GM12878 (cell line): Measurements from ENCODE around the gene PTBP3. TPM values are rescaled to one million over a fixed set of nuclear protein-coding genes. Genes with fewer than 3 reads are reported as not detected.

Experiments used
- CHD2 ChIP-seq: IDR thresholded peaks from 2 replicates; pipeline ENCODE4 v1.6.1; 2011; ENCODE audit warnings: low read depth, low read length, improper control_type of control experiment, borderline replicate concordance
- E2F4 ChIP-seq: IDR thresholded peaks from 2 replicates; pipeline ENCODE4 v1.6.1; 2012; ENCODE audit warnings: low read depth, low read length, improper control_type of control experiment
- E2F8 ChIP-seq: fragments of 450-650 bp; IDR thresholded peaks from 2 replicates; pipeline ENCODE4 v1.6.1; 2018; ENCODE audit warnings: mild to moderate bottlenecking, low read depth, moderate library complexity; ENCODE audit not compliant: partially characterized antibody
- GATAD2B ChIP-seq: fragments of 450-650 bp; conservative IDR thresholded peaks from 2 replicates; pipeline ENCODE4 v1.6.1; 2017; ENCODE audit warnings: low read depth, mild to moderate bottlenecking, moderate library complexity
- HDAC2 ChIP-seq: fragments of 200-600 bp; sonication (generic); IDR thresholded peaks from 2 replicates; pipeline ENCODE4 v1.6.1; 2017
- HDAC6 ChIP-seq: fragments of 200-600 bp; sonication (generic); IDR thresholded peaks from one replicate; pipeline ENCODE4 v1.8.0; 2017; ENCODE audit warnings: antibody characterized with exemption; ENCODE audit not compliant: unreplicated experiment
- HDGF ChIP-seq: fragments of 450-650 bp; IDR thresholded peaks from 2 replicates; pipeline ENCODE4 v1.6.1; 2016; ENCODE audit warnings: antibody characterized with exemption
- IRF5 ChIP-seq: fragments of 450-650 bp; IDR thresholded peaks from 2 replicates; pipeline ENCODE4 v1.6.1; 2017; ENCODE audit warnings: borderline replicate concordance
- JUNB ChIP-seq: IDR thresholded peaks from 2 replicates; pipeline ENCODE4 v1.6.1; 2016; ENCODE audit warnings: antibody characterized with exemption, mild to moderate bottlenecking
- NFXL1 ChIP-seq: fragments of 450-650 bp; IDR thresholded peaks from 2 replicates; pipeline ENCODE4 v1.6.1; 2017; ENCODE audit warnings: antibody characterized with exemption, mild to moderate bottlenecking, borderline replicate concordance
- NFYA ChIP-seq: IDR thresholded peaks from 2 replicates; pipeline ENCODE4 v1.6.1; 2011; ENCODE audit warnings: low read depth, mild to moderate bottlenecking, low read length, improper control_type of control experiment, borderline replicate concordance
- NKRF ChIP-seq: fragments of 450-650 bp; conservative IDR thresholded peaks from 2 replicates; pipeline ENCODE4 v1.6.1; 2017; ENCODE audit warnings: mild to moderate bottlenecking, moderate library complexity
- POU2F2 ChIP-seq: IDR thresholded peaks from 3 replicates; pipeline ENCODE4 v1.6.1; 2011; ENCODE audit warnings: low read depth, mild to moderate bottlenecking, low read length, borderline replicate concordance
- RAD21 ChIP-seq: IDR thresholded peaks from 2 replicates; pipeline ENCODE4 v1.6.1; 2011; ENCODE audit warnings: mild to moderate bottlenecking, low read depth, low read length, moderate library complexity; ENCODE audit not compliant: insufficient read depth
- RAD51 ChIP-seq: fragments of 450-650 bp; IDR thresholded peaks from 2 replicates; pipeline ENCODE4 v1.6.1; 2016; ENCODE audit warnings: moderate library complexity, mild to moderate bottlenecking, inconsistent platforms
- RB1 ChIP-seq: fragments of 450-650 bp; formaldehyde crosslinking; IDR thresholded peaks from 2 replicates; pipeline ENCODE4 v1.6.1; 2017; ENCODE audit warnings: mild to moderate bottlenecking, borderline replicate concordance
- REST ChIP-seq: IDR thresholded peaks from 2 replicates; pipeline ENCODE4 v1.6.1; 2012; ENCODE audit warnings: mild to moderate bottlenecking, low read depth, low read length
- SMAD1 ChIP-seq: fragments of 450-650 bp; IDR thresholded peaks from 2 replicates; pipeline ENCODE4 v1.6.1; 2018; ENCODE audit warnings: mild to moderate bottlenecking, low read depth; ENCODE audit not compliant: partially characterized antibody
- SREBF2 ChIP-seq: IDR thresholded peaks from 2 replicates; pipeline ENCODE4 v1.6.1; 2012; ENCODE audit warnings: mild to moderate bottlenecking, low read length
- SRF ChIP-seq, 2 experiments: IDR thresholded peaks; 2 replicates each; pipeline ENCODE4 v1.6.1; 2011; ENCODE audit warnings: low read depth in 2 of 2, low read length in 2 of 2, mild to moderate bottlenecking in 1 of 2, moderate library complexity in 1 of 2
- YBX1 ChIP-seq: fragments of 450-650 bp; IDR thresholded peaks from 2 replicates; pipeline ENCODE4 v1.6.1; 2016; ENCODE audit warnings: antibody characterized with exemption
- ZNF217 ChIP-seq: fragments of 450-650 bp; IDR thresholded peaks from 2 replicates; pipeline ENCODE4 v1.6.1; 2017; ENCODE audit warnings: antibody characterized with exemption, mild to moderate bottlenecking
- polyA plus RNA-seq, 11 experiments: library from polyadenylated mRNA; depleted of rRNA in 4 of 11; unstranded in 6 of 11; stranded (reverse) in 5 of 11; fragments of >200 nt; fragmentation: Nextera tagmentation in 4 of 11; fragmentation: Illumina TruSeq in 1 of 11; extraction: Ambion mirVana in 4 of 11; extraction: Trizol in 1 of 11; gene quantifications; 1 replicate in 1 of 11; 2 replicates in 10 of 11; pipeline versions ENCODE4 v1.2.1 to v1.2.3, GENCODE V29; 2011 to 2016; ENCODE audit warnings: inconsistent platforms in 2 of 11, missing spikeins in 2 of 11, low read depth in 1 of 11
- total RNA-seq, 4 experiments: library from RNA; depleted of rRNA in 3 of 4; stranded (reverse); fragments of >200 nt in 3 of 4; fragmentation: Illumina TruSeq in 1 of 4; extraction: Trizol in 1 of 4; gene quantifications; 2 replicates each; pipeline versions ENCODE4 v1.2.1 to v1.2.3, GENCODE V29; 2013 to 2021

The PTBP3 gene
- total and polyA plus RNA-seq, 10 of the 15 experiments (the other 5 are each of a cell fraction or from before 2014, with no cell fraction given): 12.5 to 104 (median 52.7) TPM

GRCh38 chr9:112218908-112219307 is 114.5 kb downstream of the PTBP3 start (continued):
- TF ChIP-seq ZNF217: no peak
- no peak for TF ChIP-seq NFXL1
- no peak for TF ChIP-seq YBX1
- no peak for TF ChIP-seq HDAC6
- 0 out of 2 replicates have a peak, but pooled peaks have one; percentile 29 for TF ChIP-seq RAD21
- TF ChIP-seq SRF (IDR thresholded peaks at IDR 0.05; ENCODE audit: low read depth in 2 of 2, low read length in 2 of 2): no peak
- no peak for TF ChIP-seq HDAC2
- TF ChIP-seq SMAD1: no peak
- TF ChIP-seq HDGF: no peak
- no peak for TF ChIP-seq E2F8
- TF ChIP-seq NFYA: no peak
- no peak for TF ChIP-seq SREBF2
- no peak for TF ChIP-seq GATAD2B
- no peak for TF ChIP-seq E2F4
- no peak for TF ChIP-seq REST
- TF ChIP-seq RB1: no peak
- peak; percentile 70; the same call in 2 of the 3 replicates for TF ChIP-seq POU2F2
- TF ChIP-seq IRF5: no peak
- no peak for TF ChIP-seq RAD51
- no peak for TF ChIP-seq NKRF
- peak; percentile 31 for TF ChIP-seq JUNB
- TF ChIP-seq CHD2: no peak
